ENCODE results near the gene OR1A2. TPM values are rescaled to one million over a fixed set of nuclear protein-coding genes. Genes with fewer than 3 reads are reported as not detected.
"Not testable (repeated sequence)": the region's sequence is repeated elsewhere in the genome, so short reads cannot be mapped to it uniquely, and the experiment has no call there.

OR1A2 gene
- total and polyA plus RNA-seq, 2 of the 13 experiments (the other 11 are each of a cell fraction or from before 2014, with no cell fraction given), result not detected

DNA sequence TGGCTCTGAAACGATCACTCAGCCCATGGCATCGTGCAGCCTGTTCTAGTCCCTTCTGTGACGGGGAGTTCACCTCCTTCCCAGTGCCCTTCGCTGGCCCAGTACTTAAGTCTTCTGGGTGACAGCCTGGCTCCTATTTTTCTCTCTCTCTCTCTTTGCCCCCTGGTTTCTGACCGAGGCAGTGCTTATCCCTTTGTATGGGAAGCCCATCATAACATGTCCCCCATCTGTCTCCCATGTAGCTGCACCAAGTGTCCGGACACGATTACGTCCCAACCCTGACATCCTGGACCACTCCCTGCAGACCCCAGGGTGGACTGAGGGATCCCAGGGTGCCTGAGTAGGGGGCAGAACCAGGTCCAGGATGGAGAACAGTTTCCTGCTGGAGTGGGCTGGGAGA is 35.0 kb downstream of the OR1A2 start:
- H3K36me3 ChIP-seq (replicated peaks in 1 of 2; ENCODE audit: control insufficient read depth in 1 of 2, insufficient read depth in 2 of 2, low read length in 2 of 2); ATAC-seq; intact Hi-C loops (cut with micrococcal nuclease; ENCODE audit: unreplicated experiment); H3K9me3 ChIP-seq (ENCODE audit: low read length); H4K20me1 ChIP-seq (ENCODE audit: insufficient read depth, low read length); H3K4me1 ChIP-seq (ENCODE audit: insufficient read depth, low read length); H3K27ac ChIP-seq (ENCODE audit: extremely low read length, insufficient read depth, low read length); CTCF ChIA-PET (ENCODE audit: low intra/inter-chr PET ratio, low total read pairs); H3K9ac ChIP-seq (ENCODE audit: insufficient read depth, low read depth, low read length); BruUV-seq (replicated peaks); POLR2A ChIA-PET; FAIRE-seq; H3K27me3 ChIP-seq (ENCODE audit: control insufficient read depth in 1 of 2, insufficient read depth in 2 of 2, low read length in 2 of 2); DNase-seq (ENCODE audit: low spot score); H3K4me2 ChIP-seq (ENCODE audit: low read depth, low read length); H2AFZ ChIP-seq (ENCODE audit: low read length); H3K4me3 ChIP-seq (replicated peaks in 1 of 3; ENCODE audit: insufficient read depth in 1 of 3, low read depth in 2 of 3, low read length in 3 of 3); H3K79me2 ChIP-seq (ENCODE audit: insufficient read depth, low read length); in situ Hi-C loops (cut with HindIII; ENCODE audit: extremely low pct_ligation_motif_present, low pct_unique_long_range_greater_than_20kb): not testable (repeated sequence)
- 34% methylated on average over 5 of the region's 8 CpGs for WGBS (ENCODE audit: low lambda C conversion rate)

DNA sequence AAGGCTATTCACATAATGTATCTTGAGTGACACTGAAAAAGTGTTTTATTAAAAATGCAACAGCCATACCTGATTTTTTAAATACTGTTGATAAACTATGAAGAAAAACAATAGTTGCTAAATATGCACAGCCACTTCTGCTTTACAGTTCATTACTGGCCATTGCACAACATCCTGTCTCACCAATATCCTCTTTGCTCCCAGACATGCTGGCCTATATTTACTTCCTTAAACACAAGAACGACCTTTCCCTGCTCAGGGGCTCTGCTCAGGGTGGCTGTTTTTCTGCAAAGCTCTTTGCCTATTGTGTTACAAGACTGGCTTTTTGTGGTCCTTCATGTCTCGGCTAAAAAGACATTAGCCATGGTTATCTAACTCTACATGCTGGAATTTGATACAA is 41.4 kb downstream of the OR1A2 start:
- H3K4me1 ChIP-seq (ENCODE audit: insufficient read depth, low read length); DNase-seq (ENCODE audit: low spot score); H3K36me3 ChIP-seq (replicated peaks in 1 of 2; ENCODE audit: control insufficient read depth in 1 of 2, insufficient read depth in 2 of 2, low read length in 2 of 2); H4K20me1 ChIP-seq (ENCODE audit: insufficient read depth, low read length); H3K4me2 ChIP-seq (ENCODE audit: low read depth, low read length); H3K27me3 ChIP-seq (ENCODE audit: control insufficient read depth in 1 of 2, insufficient read depth in 2 of 2, low read length in 2 of 2); H2AFZ ChIP-seq (ENCODE audit: low read length); intact Hi-C loops (cut with micrococcal nuclease; ENCODE audit: unreplicated experiment); BruUV-seq (replicated peaks); H3K9ac ChIP-seq (ENCODE audit: insufficient read depth, low read depth, low read length); H3K4me3 ChIP-seq (replicated peaks in 1 of 3; ENCODE audit: insufficient read depth in 1 of 3, low read depth in 2 of 3, low read length in 3 of 3); in situ Hi-C loops (cut with HindIII; ENCODE audit: extremely low pct_ligation_motif_present, low pct_unique_long_range_greater_than_20kb); H3K79me2 ChIP-seq (ENCODE audit: insufficient read depth, low read length); CTCF ChIA-PET (ENCODE audit: low intra/inter-chr PET ratio, low total read pairs); POLR2A ChIA-PET; H3K9me3 ChIP-seq (ENCODE audit: low read length); H3K27ac ChIP-seq (ENCODE audit: extremely low read length, insufficient read depth, low read length): not testable (repeated sequence)
- FAIRE-seq, result peak; percentile 76
- ATAC-seq, result peak; percentile 34; the same call in 1 of the 3 replicates
- TF ChIP-seq CEBPG (CRISPR knock-in tag; IDR thresholded peaks at IDR 0.05) (peak; percentile 76), ETV5 (CRISPR knock-in tag; IDR thresholded peaks at IDR 0.05; ENCODE audit: borderline replicate concordance) (peak; percentile 68; the same call in 1 of the 2 replicates), CEBPB (IDR thresholded peaks at IDR 0.05; ENCODE audit: borderline replicate concordance, low read depth, low read length) (peak; percentile 35; the same call in 1 of the 2 replicates), ELF3 (CRISPR knock-in tag; IDR thresholded peaks at IDR 0.05) (peak; percentile 75; the same call in 1 of the 2 replicates), RARA (CRISPR knock-in tag; IDR thresholded peaks at IDR 0.05) (peak; percentile 54; the same call in 1 of the 2 replicates), SOX5 (CRISPR knock-in tag; IDR thresholded peaks at IDR 0.05; ENCODE audit: borderline replicate concordance) (0 out of 2 replicates have a peak, but pooled peaks have one; percentile 15), GABPB1 (CRISPR knock-in tag; IDR thresholded peaks at IDR 0.05) (0 out of 2 replicates have a peak, but pooled peaks have one; percentile 15)
- WGBS (ENCODE audit: low lambda C conversion rate), result 0% methylated on average over 2 of the region's 2 CpGs

DNA sequence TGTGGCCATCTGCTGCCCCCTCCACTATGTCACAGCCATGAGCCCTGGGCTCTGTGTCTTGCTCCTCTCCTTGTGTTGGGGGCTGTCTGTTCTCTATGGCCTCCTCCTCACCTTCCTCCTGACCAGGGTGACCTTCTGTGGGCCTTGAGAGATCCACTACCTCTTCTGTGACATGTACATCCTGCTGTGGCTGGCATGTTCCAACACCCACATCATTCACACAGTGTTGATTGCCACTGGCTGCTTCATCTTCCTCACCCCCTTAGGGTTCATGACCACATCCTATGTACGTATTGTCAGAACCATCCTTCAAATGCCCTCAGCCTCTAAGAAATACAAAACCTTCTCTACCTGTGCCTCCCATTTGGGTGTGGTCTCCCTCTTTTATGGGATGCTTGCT is 43.7 kb downstream of the OR1A2 start:
- H3K36me3 ChIP-seq (replicated peaks in 1 of 2; ENCODE audit: control insufficient read depth in 1 of 2, insufficient read depth in 2 of 2, low read length in 2 of 2); H3K4me1 ChIP-seq (ENCODE audit: insufficient read depth, low read length); H3K27me3 ChIP-seq (ENCODE audit: control insufficient read depth in 1 of 2, insufficient read depth in 2 of 2, low read length in 2 of 2); BruUV-seq (replicated peaks); H3K4me3 ChIP-seq (replicated peaks in 1 of 3; ENCODE audit: insufficient read depth in 1 of 3, low read depth in 2 of 3, low read length in 3 of 3); CTCF ChIA-PET (ENCODE audit: low intra/inter-chr PET ratio, low total read pairs); H4K20me1 ChIP-seq (ENCODE audit: insufficient read depth, low read length); H3K9me3 ChIP-seq (ENCODE audit: low read length); ATAC-seq; H3K9ac ChIP-seq (ENCODE audit: insufficient read depth, low read depth, low read length); H3K4me2 ChIP-seq (ENCODE audit: low read depth, low read length); in situ Hi-C loops (cut with HindIII; ENCODE audit: extremely low pct_ligation_motif_present, low pct_unique_long_range_greater_than_20kb); H3K27ac ChIP-seq (ENCODE audit: extremely low read length, insufficient read depth, low read length); POLR2A ChIA-PET; H3K79me2 ChIP-seq (ENCODE audit: insufficient read depth, low read length); intact Hi-C loops (cut with micrococcal nuclease; ENCODE audit: unreplicated experiment); DNase-seq (ENCODE audit: low spot score); H2AFZ ChIP-seq (ENCODE audit: low read length); FAIRE-seq: not testable (repeated sequence)
- 0% methylated on average over 1 of the region's 1 CpG for WGBS (ENCODE audit: low lambda C conversion rate)

DNA sequence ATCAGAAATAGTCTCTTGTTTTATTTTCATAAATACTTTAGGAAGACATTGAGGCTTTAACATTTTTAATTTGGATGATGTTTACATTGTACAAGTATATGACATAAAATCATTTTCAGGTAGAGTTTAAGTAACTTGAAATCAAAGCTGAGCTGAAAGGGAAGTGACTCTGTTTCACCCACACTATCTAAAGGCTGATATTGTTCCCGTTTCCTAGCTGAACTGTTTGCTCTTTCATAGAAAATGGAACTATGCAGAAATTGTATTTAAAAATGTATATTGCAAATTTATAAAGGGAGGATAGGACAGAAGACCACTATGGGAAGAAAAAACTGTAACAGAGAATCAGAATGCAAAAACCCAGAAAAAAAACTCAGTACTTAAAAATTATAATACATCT is 47.5 kb downstream of the OR1A2 start:
- BruUV-seq (replicated peaks); POLR2A ChIA-PET; H3K4me2 ChIP-seq (ENCODE audit: low read depth, low read length); CTCF ChIA-PET (ENCODE audit: low intra/inter-chr PET ratio, low total read pairs); H4K20me1 ChIP-seq (ENCODE audit: insufficient read depth, low read length); H3K9ac ChIP-seq (ENCODE audit: insufficient read depth, low read depth, low read length); H3K4me1 ChIP-seq (ENCODE audit: insufficient read depth, low read length); intact Hi-C loops (cut with micrococcal nuclease; ENCODE audit: unreplicated experiment); ATAC-seq; H3K9me3 ChIP-seq (ENCODE audit: low read length); H3K79me2 ChIP-seq (ENCODE audit: insufficient read depth, low read length); FAIRE-seq; H3K27me3 ChIP-seq (ENCODE audit: control insufficient read depth in 1 of 2, insufficient read depth in 2 of 2, low read length in 2 of 2); H3K27ac ChIP-seq (ENCODE audit: extremely low read length, insufficient read depth, low read length); H3K36me3 ChIP-seq (replicated peaks in 1 of 2; ENCODE audit: control insufficient read depth in 1 of 2, insufficient read depth in 2 of 2, low read length in 2 of 2); H2AFZ ChIP-seq (ENCODE audit: low read length); DNase-seq (ENCODE audit: low spot score); in situ Hi-C loops (cut with HindIII; ENCODE audit: extremely low pct_ligation_motif_present, low pct_unique_long_range_greater_than_20kb); H3K4me3 ChIP-seq (replicated peaks in 1 of 3; ENCODE audit: insufficient read depth in 1 of 3, low read depth in 2 of 3, low read length in 3 of 3): not testable (repeated sequence)
- 0% methylated on average over 1 of the region's 1 CpG for WGBS (ENCODE audit: low lambda C conversion rate)

Data from HepG2 (cell line).